HepG2 (cell line): ENCODE measurements around the gene WSCD1.

Experiments used
- EP300 ChIP-seq, 3 experiments: sonication (generic) in 1 of 3; formaldehyde crosslinking in 1 of 3; IDR thresholded peaks; 2 replicates each; pipeline versions ENCODE4 v1.5.1 to v1.6.1; 2011 to 2020; ENCODE audit warnings: low read depth in 2 of 3, low read length in 2 of 3, borderline replicate concordance in 1 of 3, improper control_type of control experiment in 1 of 3, mild to moderate bottlenecking in 1 of 3, missing genetic modification reagents in 1 of 3, moderate library complexity in 1 of 3
- FOSL2 ChIP-seq: sonication (generic); formaldehyde crosslinking; IDR thresholded peaks from 2 replicates; pipeline ENCODE4 v1.4.0; 2020; ENCODE audit warnings: missing genetic modification reagents
- TF ChIP-seq, protein P1 (sequence below): IDR thresholded peaks from 2 replicates; pipeline ENCODE4 v1.6.1; 2012; ENCODE audit warnings: inconsistent platforms

DNA sequence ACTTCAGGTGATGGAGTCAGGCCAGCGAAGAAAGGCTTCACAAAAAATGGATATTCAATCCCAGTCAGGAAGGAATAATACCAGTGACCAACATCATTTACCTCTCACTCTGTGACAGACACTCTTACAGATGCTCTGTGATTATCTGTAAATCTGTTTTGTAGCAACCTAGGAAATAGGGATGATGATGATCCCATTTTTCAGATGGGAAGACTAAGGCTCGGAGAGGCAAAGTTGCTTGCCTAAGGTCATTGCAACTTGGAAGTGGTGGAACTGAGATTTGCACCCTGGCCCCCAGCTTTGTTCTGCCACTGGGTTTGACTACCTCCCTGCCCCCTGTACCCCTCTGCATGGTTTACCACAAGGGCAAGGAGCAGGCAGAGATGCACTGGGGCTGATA, 14.1 kb upstream of the WSCD1 start:
- TF ChIP-seq EP300 (IDR thresholded peaks at IDR 0.05; ENCODE audit: low read depth in 2 of 2, low read length in 2 of 2) (no peak), EP300 (CRISPR knock-in tag; IDR thresholded peaks at IDR 0.05; ENCODE audit: borderline replicate concordance) (no peak), FOSL2 (CRISPR knock-in tag) (no peak)
- TF ChIP-seq, protein P1, sequence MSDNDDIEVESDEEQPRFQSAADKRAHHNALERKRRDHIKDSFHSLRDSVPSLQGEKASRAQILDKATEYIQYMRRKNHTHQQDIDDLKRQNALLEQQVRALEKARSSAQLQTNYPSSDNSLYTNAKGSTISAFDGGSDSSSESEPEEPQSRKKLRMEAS, result no peak
